Amygdala (tissue), 56 donors: Measurements from ENCODE around the gene PRSS36.
"Not testable (repeated sequence)": the region's sequence is repeated elsewhere in the genome, so short reads cannot be mapped to it uniquely, and the experiment has no call there.

Experiments used
- DNase-seq, 56 donors: peaks; one replicate each; lab custom pipeline; 2025; lab: John Stamatoyannopoulos, UW

The PRSS36 gene

DNA sequence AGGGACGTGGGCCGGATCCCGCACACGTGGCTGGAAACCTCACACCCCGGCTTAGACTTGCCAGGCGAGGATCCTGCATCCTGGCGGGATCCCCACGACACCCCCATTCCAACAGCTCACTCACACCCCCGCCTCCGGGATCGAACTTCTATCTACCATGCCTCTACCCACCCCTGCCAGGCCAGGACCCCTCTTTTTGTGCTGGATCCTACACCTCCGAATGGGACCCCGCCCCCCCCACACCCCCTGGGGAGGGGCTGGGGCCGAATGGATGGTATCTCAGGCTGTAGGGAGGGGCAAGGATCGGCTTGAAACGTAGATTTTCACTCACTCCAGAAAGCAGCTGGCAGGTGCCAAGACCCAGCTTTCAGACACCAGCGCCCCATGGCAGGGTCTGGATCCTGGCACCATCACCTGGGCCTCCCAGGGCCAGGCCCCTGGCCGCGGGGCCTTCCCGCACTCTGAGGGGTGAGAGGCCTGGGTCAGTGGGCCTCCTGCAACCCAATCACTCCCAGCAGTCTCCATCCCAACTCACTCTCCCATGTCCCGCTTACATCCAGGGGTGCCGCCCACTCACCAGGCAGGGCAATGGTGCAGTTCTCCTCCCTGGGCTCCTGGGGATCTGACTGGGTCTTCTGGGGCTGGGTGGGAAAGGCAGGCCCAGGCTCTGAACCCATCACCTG, 6.7 kb downstream of the PRSS36 start:
- DNase-seq: no peak

GRCh38 chr16:31142109-31143010, 7.5 kb downstream of the PRSS36 start:
- DNase-seq: peak; percentile 41 to 99 (median 96)

DNA sequence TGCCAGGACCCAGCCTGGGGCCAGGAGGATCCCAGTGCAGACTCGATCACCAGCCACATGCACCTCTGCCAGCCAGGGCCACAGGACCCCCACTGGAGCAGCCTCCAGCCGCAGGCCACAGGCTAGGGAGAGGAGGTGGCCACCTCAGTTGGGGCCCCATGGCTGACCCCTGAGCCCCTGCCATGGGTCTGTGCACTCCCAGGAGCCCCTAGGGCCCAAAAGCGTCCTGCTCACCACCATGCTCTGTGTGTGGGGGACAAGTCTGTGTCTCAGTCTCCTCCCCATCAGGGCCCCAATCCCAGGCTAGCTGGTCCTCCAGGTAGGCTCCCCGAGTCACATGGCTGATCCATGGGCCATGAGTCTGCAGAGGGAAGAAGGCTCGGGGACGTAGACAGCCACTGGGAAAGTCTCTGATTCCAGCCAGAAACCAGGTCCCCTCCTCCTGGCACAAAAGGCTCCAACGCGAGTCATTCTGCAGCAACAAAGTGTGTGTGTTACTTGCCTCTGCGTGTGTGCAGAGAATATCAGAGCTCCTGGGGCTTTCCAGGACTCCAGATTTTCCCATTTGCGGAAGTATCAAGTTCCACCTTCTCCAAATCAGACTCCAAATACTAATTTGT, 8.3 kb downstream of the PRSS36 start:
- peak in 13 of 56 donors; percentile 23 to 61 (median 49) for DNase-seq

GRCh38 chr16:31141071-31141469, 8.8 kb downstream of the PRSS36 start:
- DNase-seq: not testable (repeated sequence)

- no peak for DNase-seq
Measured at GRCh38 chr16:31138621-31139578, 11.0 kb downstream of the PRSS36 start.

DNA sequence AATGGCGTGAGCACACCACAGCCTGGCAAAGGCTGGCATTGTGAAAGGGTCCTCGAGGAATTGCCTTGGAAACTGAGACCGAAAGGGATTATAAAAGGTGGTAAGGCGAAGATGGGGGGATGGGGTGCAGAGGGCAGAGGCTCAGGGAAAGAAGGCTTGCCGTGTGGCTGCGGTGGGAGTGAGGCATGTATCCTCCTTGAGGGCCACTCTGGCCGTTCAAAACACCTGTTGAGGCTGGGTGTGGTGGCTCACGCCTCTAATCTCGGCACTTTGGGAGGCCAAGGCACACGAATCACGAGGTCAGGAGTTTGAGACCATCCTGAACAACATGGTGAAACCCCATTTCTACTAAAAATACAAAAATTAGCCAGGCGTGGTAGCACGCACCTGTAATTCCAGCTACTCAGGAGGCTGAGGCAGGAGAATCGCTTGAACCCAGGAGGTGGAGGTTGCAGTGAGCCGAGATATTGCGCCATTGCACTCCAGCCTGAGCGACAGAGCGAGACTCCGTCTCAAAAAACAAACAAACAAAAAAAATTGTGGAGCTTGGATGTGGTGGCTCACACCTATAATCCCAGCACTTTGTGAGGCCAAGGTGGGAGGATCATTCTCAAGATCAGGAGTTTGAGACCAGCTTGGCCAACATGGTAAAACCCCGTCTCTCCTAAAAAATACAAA, 12.9 kb downstream of the PRSS36 start:
- DNase-seq: not testable (repeated sequence)

DNA sequence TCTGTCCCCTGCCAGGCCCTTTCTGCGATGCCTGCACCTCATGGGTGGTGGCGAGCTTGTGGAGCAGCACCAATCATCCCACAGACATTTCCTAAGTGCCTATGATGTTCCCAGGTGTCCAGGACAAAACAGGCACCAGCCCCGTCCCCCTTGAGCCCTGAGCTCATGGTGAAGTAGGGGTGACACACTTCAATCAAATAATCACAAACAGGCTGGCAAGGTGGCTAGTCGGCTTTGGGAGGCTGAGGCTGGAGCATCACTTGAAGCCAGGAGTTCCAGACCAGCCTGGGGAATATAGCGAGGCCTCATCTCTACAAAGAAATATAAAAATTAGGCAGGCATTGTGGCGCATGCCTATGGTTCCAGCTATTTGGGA, 13.6 kb downstream of the PRSS36 start:
- DNase-seq: no peak

GRCh38 chr16:31135535-31136286, 14.2 kb downstream of the PRSS36 start, which contains the start of gene PRSS8:
PRSS8 (minus strand) TSS chr16:31135727; CDS start chr16:31135498, 229 bp downstream.
- no peak for DNase-seq

- DNase-seq: no peak
Measured at GRCh38 chr16:31134625-31135534, 15.0 kb downstream of the PRSS36 start.

GRCh38 chr16:31134091-31134571, 15.7 kb downstream of the PRSS36 start:
- peak in 2 of 56 donors; percentile 21 to 23 for DNase-seq

DNA sequence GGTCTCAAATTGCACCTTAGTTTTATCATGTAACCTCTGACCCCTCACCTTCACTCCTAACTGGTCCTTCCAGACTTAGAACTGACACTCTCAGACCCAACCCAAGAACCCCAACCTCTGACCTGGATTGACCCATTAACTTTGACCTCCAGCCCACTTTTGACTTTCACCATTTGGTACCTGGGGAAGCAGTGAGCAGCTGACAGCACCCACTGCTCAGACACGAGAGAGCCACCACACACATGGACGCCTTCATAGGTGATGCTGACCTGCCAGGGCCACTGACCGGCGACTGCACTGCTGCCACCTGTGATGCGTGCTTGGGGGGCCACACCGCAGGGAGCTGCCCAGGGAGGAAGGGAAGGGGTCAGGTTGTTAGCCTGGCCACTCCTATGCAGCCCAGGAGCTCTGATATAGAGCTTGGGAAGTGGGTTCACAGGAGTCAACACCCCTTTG, 16.8 kb downstream of the PRSS36 start:
- no peak for DNase-seq

GRCh38 chr16:31132303-31132979, 17.4 kb downstream of the PRSS36 start:
- no peak for DNase-seq

- no peak for DNase-seq
Measured at GRCh38 chr16:31131841-31132271, 18.0 kb downstream of the PRSS36 start.

DNA sequence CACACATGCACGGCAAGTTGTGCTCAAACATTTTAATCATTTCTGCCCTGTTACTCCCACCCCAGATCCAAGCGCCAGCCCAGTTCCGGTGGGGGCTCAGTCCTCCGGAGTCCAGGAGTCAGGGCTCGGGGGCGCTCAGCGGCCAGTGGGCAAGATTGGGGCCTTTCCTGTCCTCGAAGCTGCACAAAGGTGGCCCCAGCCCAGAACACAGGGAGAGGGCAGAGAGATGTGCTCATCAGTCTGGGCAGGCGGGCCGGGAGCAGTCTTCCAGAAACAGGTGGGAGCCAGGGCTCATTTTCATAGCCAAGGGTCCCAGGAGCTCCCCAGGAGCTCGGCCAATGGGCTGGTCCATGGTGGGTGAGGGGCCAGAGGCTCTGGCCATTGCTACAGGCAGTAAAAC, 18.4 kb downstream of the PRSS36 start:
- DNase-seq: no peak

- DNase-seq: no peak
Measured at GRCh38 chr16:31130899-31131298, 19.0 kb downstream of the PRSS36 start.

GRCh38 chr16:31130336-31130891, 19.5 kb downstream of the PRSS36 start:
- DNase-seq: no peak
